Endothelial cell (in vitro differentiated cells): ENCODE measurements around the gene PLXNA2. TPM values are rescaled to one million over a fixed set of nuclear protein-coding genes. Genes with fewer than 3 reads are reported as not detected.

Experiments
- DNase-seq: peaks from one replicate; pipeline ENCODE4 v3.0.0; 2021; ENCODE audit warnings: low spot score
- H3K27ac Mint-ChIP-seq: one replicate; pipeline ENCODE4 v1.8.0; 2021; ENCODE audit warnings: mixed read lengths, inconsistent platforms; ENCODE audit not compliant: unreplicated experiment
- H3K27me3 Mint-ChIP-seq: one replicate; pipeline ENCODE4 v1.8.0; 2021; ENCODE audit warnings: mild to moderate bottlenecking, moderate library complexity, mixed read lengths, inconsistent platforms; ENCODE audit not compliant: unreplicated experiment
- H3K36me3 Mint-ChIP-seq: one replicate; pipeline ENCODE4 v1.8.0; 2021; ENCODE audit warnings: mild to moderate bottlenecking, low read depth, mixed read lengths, inconsistent platforms; ENCODE audit not compliant: unreplicated experiment
- H3K4me1 Mint-ChIP-seq: one replicate; pipeline ENCODE4 v1.8.0; 2021; ENCODE audit warnings: mild to moderate bottlenecking, mixed read lengths, inconsistent platforms; ENCODE audit not compliant: unreplicated experiment
- H3K4me3 Mint-ChIP-seq: one replicate; pipeline ENCODE4 v1.8.0; 2021; ENCODE audit warnings: mild to moderate bottlenecking, mixed read lengths, inconsistent platforms; ENCODE audit not compliant: unreplicated experiment
- H3K9me3 Mint-ChIP-seq: one replicate; pipeline ENCODE4 v1.8.0; 2021; ENCODE audit warnings: mixed read lengths, inconsistent platforms; ENCODE audit not compliant: unreplicated experiment
- CTCF ChIP-seq: fragments of 200-600 bp; sonication (generic); IDR thresholded peaks from one replicate; pipeline ENCODE4 v1.5.0; 2021; ENCODE audit warnings: antibody characterized with exemption; ENCODE audit not compliant: unreplicated experiment
- total RNA-seq: library from RNA; stranded (reverse); fragmentation: NEBNext Ultra II Directional; extraction: Animal tissue kit (Norgen Biotek cat#: 25700); gene quantifications from one replicate; pipeline ENCODE4 v1.2.1, GENCODE V29; 2021; ENCODE audit not compliant: unreplicated experiment

The PLXNA2 gene
- total RNA-seq, 1 donor from 2014 or later = 25.6 TPM

GRCh38 chr1:208081972-208082371 is 162.2 kb downstream of the PLXNA2 start:
- no peak overlapping the region for H3K4me3 Mint-ChIP-seq
- no peak for DNase-seq
- peaks cover 18% of the 10 kb centered on the region for H3K36me3 Mint-ChIP-seq
- TF ChIP-seq CTCF = no peak
- H3K4me1 Mint-ChIP-seq = peaks cover 10% of the 10 kb centered on the region
- H3K27ac Mint-ChIP-seq = no peak overlapping the region
- peaks cover 12% of the 10 kb centered on the region for H3K27me3 Mint-ChIP-seq
- no peaks in the 10 kb centered on the region for H3K9me3 Mint-ChIP-seq

- no peak for TF ChIP-seq CTCF
- Mint-ChIP-seq H3K36me3 (peaks cover 15% of the 10 kb centered on the region), H3K9me3 (no peaks in the 10 kb centered on the region), H3K4me3 (no peak overlapping the region), H3K27me3 (peaks cover 12% of the 10 kb centered on the region), H3K27ac (no peak overlapping the region), H3K4me1 (peaks cover 10% of the 10 kb centered on the region)
- no peak for DNase-seq
Measured at GRCh38 chr1:208080396-208081286, 163.5 kb downstream of the PLXNA2 start.

GRCh38 chr1:208079161-208079560 is 165.0 kb downstream of the PLXNA2 start:
- Mint-ChIP-seq H3K27me3 (peaks cover 11% of the 10 kb centered on the region), H3K27ac (no peak overlapping the region), H3K36me3 (peaks cover 13% of the 10 kb centered on the region), H3K4me1 (peaks cover 6% of the 10 kb centered on the region), H3K4me3 (no peak overlapping the region), H3K9me3 (no peaks in the 10 kb centered on the region)
- no peak for TF ChIP-seq CTCF
- no peak for DNase-seq

GRCh38 chr1:208078752-208079151 is 165.4 kb downstream of the PLXNA2 start:
- Mint-ChIP-seq H3K27me3 (peaks cover 11% of the 10 kb centered on the region), H3K36me3 (peaks cover 16% of the 10 kb centered on the region), H3K27ac (no peak overlapping the region), H3K4me3 (no peak overlapping the region), H3K9me3 (no peaks in the 10 kb centered on the region), H3K4me1 (peaks cover 6% of the 10 kb centered on the region)
- no peak for TF ChIP-seq CTCF
- no peak for DNase-seq
